Stimulated activated naive CD8-positive, alpha-beta T cell treated with anti-CD3 and anti-CD28 coated beads, Interleukin-15, Interleukin-2, amounts not matched to agents 100 U/mL and 50 U/mL, for 24 hours (primary cell): ENCODE measurements around the gene KCNK16.
"Not testable (repeated sequence)": the region's sequence is repeated elsewhere in the genome, so short reads cannot be mapped to it uniquely, and the experiment has no call there.

Experiments used
- ATAC-seq: fragments of 150-1000 bp; cut with Tn5 transposase; one replicate; pipeline ENCODE4 v1.10.0; 2021
- DNase-seq: peaks from one replicate; pipeline ENCODE4 v3.0.0; 2021

KCNK16 gene

DNA sequence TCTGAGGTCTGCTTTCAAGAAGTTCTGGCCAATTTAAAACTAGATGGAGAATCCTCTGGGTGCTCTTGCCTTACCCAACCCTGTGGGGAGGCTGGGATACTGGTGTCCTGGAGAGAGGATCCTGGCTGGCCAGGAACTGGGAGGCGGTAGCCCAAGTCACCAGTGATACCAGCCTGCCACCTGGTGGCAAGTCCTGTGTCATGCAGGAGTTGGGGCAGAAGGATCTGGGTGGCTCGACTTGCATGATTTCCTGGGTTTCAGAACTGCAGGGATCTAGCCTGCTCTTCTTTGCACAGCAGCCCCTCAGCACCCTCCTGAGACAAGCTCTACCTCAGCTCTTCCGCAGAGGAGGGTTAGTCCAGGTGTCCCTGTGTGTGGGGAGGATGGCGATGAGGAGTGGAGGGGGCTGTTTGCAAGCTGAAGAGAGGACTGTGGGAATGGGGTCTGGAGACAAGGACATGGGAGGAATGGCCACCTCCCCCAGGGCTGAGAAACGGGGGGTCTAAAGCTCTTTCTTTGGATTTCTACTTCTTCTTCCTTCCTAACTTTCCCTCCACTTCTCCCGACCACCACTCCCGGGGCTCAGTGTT is 12.5 kb downstream of the KCNK16 start:
- ATAC-seq (no peak), DNase-seq (peak; percentile 75)

DNA sequence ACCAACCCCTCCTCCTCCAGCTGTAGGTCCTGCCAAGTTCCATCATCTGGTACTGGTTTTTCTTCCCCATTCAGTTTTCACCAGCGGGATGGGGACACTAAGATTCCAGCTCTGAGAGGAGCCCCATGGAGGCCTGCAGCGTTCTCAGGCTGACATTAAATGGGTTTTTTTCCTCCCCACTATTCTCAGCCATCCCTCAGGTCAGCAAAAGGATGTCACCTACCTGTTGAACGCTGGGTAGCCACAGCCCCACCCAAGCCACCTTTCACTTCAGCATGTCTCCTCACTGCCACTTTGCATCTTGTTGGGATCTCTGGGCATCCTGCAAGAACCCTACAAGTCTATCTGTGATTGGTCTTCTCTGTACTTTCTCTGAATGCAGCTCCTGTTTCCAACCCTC is 15.0 kb downstream of the KCNK16 start:
- ATAC-seq = no peak

DNA sequence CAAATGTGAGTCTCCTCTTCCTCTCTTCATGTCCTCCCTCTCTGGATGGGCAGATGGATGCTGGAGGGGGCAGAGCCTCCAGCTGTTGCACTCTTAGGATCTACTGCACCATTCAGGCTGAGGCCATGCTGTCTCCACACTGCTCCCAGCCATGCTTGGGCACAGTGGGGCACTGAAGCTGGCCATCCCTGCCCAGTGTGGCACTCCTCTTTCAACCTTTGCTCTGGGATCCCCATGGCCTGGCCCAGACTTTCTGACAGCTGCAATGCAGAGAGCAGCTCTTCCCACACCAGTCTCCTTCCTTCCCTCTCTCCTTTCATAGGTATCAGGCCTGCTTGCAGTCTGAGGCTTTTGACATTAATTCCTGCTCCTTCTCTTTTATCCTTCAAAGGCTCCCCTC is 17.6 kb downstream of the KCNK16 start:
- ATAC-seq = no peak

More for the DNA sequence above, 15.0 kb downstream of the KCNK16 start:
- no peak for DNase-seq

DNA sequence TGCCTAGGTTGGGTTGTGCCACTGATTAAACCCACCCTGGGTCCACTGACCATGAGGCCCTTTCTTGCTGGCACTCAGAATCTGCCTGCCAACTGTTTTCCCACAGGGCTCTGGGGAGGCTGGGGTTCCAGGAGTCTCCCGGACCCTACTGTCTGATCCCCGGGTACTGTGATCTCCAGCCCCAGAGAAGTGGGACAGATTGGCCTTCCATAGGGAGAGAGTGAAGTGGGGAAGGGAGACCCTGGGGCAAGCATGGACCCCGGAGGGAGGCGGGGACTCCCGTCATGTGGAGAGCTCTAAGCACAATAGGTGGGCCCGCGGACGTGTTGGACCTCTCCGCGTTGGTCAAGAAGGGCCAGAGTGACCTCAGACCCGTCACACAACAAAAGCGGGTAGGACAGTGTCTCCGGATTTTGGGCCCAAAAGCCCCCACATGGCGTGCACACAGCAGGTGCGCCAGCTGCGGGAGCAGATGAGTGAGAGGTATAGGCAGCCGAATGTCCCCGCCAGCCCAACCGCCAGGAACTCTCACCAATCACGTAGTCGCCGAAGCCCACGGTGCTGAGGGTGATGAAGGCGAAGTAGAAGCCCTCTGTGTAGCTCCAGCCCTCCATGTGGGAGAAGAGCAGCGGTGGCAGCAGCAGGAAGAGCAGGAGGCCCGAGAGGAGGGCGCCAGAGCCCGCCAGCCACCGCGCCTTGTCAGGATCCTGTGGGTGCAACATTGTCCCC is 18.9 kb downstream of the KCNK16 start:
- peak; percentile 5 for ATAC-seq
- no peak for DNase-seq

More for the DNA sequence above, 17.6 kb downstream of the KCNK16 start:
- DNase-seq = no peak

DNA sequence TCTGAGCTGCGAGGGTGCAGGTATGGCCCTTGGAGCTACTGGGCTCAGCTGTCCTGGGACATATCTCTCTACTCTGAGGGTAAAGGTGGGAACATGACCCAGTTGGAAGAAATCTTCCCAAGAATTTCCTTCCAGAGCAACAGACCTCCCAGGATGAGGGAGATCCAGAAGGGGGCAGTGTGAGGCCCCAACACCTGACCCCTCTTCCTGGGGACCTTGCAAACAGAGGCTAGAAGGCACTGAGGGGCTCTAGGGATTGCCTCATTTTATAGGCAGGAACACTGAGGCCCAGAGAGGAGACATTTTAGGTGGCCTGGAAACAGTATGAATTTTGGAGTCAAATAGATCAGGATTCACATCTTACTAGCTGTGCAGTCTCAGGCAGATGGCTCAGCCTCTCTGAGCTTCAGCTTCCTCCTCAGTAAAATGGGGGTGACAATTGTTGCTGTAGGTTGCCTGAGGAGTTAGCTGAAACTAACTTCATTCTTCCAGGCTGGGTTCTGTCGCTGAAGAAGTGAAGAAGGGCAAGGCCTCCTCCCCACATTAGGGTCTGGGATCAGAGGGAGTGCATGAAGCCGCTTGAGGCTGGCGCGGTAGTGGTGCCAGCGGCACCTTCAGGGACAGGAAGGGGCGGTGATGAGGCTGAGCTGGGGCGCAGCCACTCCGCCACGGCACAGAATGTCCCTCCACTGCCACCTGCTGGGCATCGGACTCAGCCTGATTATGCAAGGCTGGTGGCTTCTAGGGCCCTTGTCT is 19.7 kb downstream of the KCNK16 start:
- peak; percentile 94 for ATAC-seq

DNA sequence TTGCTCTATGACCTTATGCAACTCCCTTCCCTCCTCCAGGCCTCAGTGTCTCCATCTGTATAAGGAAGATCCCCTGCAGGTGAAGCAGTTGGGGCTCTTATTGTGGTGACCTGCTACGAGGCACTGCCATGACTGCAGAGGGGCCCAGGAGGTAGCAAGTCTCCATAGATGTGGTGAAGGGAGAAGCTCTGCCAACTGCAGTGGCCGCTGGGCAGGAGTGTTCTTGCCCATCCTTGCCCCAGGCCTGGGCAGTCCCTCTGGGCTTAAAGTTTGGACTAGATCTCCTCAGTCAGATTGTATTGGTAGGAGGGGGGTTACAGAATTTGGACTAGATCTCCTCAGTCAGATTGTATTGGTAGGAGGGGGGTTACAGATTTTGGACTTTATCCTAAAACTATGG is 20.5 kb downstream of the KCNK16 start:
- ATAC-seq (no peak), DNase-seq (no peak)

More for the DNA sequence above, 19.7 kb downstream of the KCNK16 start:
- peak; percentile 94 for DNase-seq

DNA sequence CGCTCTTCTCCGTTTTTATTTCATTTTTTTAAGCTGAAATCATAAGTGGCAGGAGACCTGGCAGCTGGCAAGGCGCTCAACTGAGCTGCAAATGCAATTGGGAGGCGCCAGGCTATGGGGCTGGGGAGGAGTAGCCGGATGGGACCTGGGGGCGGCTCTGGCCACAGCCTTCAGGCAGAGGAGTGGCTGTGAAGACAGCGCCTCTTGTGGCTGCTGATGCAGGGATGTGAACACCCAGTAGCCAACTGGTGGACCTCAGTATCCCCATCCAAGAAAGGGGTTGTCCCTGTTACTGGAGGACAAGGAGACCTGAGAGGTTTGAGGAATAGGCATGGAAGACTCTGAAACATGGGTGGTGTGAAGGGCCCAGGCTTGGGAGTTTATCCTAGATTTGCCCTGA is 20.9 kb downstream of the KCNK16 start:
- no peak for DNase-seq
- ATAC-seq = no peak

DNA sequence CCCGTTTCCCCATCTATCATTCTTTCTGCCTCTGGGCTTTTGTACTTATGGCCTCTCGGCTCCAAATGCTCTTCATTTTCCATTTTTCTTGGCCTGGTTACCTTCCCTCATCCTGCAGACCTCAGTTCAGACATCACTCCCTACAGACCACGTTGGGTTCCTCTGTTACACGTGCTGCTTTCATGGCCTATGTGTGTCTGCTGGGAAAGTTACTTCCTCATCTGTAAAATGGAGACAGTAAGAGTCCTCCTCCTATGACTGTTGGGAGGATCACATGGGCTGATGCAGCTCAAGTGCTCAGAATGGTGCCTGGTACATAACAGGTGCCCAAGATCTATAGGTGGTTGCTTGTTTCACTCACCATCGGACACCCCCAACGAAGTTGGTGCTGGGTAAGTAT is 21.8 kb downstream of the KCNK16 start:
- DNase-seq (no peak), ATAC-seq (no peak)

DNA sequence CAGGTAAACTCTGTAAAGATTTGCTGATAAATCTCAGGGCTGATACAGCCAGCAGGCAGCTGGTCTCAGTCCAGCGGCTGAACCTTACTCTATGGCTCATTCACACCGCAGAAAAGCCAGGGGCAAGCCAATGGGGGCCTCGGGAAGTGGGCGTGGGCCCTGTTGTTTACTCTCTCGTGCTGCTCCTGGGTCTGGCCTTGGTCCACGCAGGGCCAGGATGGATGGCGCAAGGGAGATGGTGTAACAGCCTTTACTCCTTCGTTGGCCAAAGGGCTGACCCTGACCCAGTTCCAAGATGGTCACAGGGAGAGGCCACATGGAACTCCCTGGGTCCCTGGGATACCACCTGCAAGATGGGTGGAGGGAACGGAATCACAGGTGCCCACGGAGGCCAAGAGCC is 24.4 kb downstream of the KCNK16 start:
- DNase-seq = no peak

DNA sequence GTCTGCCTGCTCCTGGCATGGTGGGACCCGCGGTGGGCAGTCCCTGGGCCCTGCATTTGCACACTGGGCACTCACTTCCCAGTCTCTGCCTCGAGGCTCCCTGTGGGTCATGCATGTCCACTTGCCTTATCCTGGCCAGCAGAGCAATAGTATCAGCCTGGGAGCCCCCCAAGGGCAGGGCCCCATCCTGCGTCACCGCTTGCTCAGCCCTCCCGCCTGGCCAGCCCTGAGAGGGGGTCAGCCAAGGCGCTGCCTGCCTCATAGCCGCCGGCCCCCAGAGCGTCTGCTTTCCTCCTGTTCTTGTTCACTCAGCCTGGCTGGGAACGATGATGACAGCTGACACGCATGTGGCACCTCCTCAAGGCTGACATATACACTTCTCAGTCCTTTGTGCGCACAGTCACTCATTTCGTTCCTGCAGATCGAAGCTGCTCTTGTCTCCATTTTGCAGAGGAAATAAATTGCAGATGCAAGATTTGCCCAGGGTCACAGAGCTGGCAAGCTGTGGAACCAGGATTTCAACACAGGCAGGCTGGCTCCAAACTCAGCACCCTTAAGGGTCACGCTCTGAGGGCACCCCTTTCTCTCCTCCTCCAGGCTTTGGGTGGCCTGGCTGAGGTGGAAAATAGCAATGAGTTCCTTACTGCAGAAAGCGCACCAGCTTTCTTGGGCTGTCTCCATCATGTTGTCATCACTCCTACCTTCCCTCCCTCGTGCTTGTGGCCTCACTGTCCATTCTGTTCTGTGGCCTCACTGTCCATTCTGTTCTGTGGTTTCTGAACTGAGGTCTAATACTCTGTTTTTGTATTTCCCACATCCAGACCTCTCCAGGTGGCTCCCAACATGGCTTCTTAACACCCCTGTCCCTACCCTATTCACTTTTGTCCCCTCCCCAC is 25.5 kb downstream of the KCNK16 start:
- ATAC-seq (no peak), DNase-seq (no peak)

More for the DNA sequence above, 24.4 kb downstream of the KCNK16 start:
- no peak for ATAC-seq

DNA sequence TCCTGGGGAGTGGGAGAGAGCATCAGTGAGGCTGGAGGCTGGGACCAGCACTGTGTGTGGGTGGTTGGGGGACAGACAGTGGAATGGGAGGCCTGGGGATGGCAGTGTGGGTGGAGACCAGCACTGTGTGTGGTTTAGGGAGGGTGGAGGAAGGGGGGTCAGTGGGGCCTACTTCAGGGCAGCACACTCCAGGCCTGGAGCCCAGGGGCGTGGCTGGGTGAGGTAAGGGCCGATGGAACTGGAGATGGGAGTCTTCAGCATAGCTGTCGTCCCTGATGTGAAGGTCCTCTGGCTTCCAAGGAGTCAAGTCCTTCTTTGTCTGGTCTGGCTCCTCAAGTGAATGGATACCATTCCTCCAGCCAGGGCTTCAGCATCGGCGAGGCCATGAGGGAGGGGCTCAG is 26.9 kb downstream of the KCNK16 start:
- no peak for DNase-seq
- ATAC-seq = no peak

DNA sequence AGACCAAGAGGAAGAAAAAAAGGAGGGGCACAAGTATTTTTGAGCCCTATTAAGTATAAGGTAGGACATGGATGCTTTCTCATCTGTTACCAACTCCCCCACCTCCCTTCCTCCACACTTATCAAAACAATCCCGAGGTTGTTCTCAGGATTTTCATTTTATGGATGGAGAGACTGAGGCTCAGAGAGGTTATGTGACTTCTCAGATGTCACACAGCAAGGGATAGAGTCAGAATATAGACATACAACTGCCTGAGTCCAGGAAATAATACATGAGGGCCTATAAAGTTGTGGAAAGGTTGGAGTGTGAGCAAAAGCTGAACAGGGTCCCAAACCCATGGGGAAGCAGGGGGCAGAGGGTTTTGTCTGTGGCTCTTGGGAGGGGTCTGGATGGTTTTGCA is 27.6 kb downstream of the KCNK16 start:
- ATAC-seq (no peak), DNase-seq (no peak)

DNA sequence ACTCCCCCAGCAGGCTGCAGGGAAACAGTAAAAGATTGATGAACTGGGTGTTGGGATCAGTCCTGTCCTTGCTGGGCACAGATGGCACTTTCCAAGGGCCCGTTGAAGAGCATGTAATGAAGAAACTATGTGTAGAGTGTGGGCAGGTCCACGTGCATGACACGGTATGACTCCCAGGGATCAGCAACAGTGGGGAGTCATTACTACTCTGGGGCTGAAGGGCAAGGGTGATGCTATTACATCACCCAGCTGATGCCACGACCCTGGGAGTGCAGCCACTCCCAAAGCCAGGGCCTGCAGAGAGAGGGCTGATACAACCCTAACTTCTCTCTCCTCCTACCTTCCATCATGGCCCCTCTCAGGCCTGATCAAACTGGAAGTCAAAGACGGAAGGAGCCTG is 28.4 kb downstream of the KCNK16 start:
- ATAC-seq = no peak

DNA sequence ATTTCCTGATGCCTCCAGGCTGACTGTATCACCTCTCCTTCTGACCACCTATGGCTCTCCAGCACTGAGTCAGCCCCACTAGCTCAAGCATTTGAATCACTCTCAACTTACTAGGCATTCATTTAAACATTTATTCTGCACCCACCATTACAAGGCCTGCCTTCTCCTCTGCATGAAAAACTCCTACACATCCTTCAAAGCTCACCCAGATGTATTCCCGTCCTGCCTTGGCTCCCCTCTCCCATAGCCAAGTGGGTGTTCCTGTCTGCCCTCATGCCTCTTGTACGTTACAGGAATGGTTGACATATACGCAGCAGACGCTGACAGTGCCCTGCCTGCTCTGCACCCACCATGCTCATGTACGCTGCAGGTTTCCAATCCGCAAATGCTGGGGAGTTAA is 29.9 kb downstream of the KCNK16 start:
- DNase-seq (no peak), ATAC-seq (no peak)

More for the DNA sequence above, 28.4 kb downstream of the KCNK16 start:
- DNase-seq = no peak

DNA sequence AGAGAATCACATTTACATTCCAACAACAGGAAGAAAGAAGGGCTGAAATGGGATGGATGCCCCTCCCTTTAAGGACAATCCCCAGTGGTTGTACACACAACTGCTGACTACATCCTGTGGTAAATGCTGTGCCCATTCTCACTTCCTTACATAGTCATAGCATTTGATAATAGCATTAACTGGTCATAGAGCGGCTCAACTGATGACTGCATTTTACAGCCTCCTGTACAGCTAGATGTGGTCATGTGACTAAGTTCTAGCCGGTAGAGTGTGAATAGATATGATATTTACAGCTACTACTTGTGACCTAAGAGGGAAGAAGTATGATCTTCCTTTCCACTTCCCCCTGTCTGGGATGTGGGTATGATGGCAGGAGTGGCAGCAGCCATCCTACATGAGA is 33.0 kb downstream of the KCNK16 start:
- DNase-seq (no peak), ATAC-seq (peak; percentile 42)

DNA sequence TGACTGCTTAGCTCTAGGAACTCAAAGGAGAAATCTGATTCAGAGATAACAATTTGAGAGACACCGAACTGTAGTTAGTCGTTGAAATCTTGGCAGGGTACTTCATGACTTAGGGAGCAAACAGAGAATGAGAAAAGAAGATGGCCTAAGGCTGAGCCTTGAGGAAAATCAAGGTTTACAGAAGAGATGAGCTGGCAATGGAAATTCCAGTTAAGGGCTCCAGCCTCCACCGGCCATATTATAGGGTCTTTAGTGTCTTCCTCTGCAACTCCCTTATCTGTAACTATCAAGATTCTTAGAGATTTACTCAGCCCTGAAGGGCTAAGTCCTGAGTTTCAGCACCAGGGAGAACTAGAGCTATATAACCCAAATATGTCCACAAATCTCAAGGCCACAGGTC is 34.9 kb downstream of the KCNK16 start:
- no peak for ATAC-seq
- no peak for DNase-seq

DNA sequence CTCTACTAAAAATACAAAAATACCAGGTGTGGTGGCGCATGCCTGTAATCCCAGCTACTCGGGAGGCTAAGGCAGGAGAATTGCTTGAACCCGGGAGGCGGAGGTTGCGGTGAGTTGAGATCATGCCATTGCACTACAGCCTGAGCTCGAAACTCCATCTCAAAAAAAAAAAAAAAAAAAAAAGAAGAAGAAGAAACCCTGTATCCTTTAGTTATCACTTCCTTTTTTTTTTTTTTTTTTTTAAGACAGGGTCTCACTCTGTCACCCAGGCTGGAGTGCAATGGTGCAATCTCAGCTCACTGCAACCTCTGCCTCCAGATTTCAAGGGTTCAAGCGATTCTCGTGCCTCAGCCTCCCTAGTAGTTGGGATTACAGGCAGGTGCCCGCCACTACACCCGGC is 35.9 kb downstream of the KCNK16 start:
- DNase-seq, ATAC-seq: not testable (repeated sequence)

DNA sequence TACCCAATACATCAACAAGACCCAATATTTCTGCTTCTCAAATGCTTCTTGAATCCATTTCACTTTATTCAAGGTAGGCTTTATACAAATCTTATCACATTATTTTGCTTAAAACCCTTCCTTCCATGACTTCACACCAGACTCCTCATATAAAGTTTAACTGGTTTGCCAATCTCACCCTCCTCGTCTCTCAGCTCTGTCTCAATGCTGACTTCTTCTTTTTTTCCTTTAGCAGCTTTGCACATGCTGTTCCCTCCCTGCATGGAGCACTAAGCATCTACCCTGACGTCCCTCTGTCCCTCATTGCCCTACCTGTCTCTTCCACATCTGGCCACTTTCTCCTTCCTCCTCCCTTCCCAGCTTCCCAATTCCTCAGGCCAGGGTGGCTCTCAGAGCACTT is 39.7 kb downstream of the KCNK16 start:
- DNase-seq (no peak), ATAC-seq (no peak)

DNA sequence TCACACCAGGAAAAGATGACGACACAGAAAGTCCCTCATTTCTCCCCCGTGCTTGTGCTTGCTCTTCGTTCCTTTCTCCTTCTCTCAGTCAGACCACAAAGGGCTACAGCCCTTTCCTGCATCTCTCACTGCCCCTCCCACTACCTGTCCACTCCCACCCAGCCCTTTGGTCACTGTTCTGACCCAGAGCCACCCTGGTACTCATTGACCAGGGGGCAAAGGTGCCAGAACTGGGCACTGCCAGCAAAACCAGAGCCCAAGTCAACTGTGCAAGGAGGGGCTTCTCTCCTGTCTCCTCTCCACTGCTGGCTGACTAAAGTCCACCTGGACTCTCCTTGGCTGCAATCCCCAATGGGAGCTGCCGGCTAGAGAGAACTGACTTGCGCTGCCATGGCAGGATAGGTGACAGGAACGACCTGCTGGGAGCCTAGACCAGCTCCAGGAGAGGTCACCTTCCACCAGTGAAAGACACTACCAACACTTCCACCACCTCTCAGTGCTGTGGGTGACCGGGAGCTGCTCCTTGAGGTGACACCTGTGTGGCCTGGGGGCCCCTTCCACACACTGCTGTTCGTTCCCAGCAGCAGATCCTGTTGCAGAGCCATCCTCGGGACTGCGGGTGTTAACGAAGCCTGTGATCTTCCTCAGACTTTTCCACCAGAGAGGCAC is 41.1 kb downstream of the KCNK16 start:
- DNase-seq = no peak

DNA sequence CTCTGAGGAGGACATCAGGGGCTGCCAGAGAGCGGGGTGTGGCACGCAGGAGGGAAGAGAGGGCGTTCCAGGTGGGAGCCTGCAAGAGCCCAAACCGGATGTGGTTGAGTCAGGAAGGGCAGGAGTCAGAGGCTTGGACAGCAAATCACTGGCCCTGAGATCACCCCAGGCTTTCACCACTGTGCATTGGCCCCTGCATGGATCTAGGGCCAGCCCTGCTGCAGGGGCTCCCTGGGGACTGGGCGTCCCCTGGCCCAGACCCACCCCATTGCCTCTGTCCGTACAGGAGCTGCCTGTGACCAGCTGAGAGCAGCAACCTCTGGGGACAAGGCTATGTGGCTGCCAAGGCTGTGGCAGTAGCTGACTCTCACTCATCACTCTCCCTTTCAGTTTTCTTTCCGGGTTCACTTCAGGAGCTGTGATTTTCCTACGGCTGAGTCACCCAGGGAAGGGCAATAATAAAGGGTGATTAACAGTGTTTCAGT is 42.2 kb downstream of the KCNK16 start:
- ATAC-seq (peak; percentile 11), DNase-seq (no peak)

More for the DNA sequence above, 41.1 kb downstream of the KCNK16 start:
- ATAC-seq = no peak

DNA sequence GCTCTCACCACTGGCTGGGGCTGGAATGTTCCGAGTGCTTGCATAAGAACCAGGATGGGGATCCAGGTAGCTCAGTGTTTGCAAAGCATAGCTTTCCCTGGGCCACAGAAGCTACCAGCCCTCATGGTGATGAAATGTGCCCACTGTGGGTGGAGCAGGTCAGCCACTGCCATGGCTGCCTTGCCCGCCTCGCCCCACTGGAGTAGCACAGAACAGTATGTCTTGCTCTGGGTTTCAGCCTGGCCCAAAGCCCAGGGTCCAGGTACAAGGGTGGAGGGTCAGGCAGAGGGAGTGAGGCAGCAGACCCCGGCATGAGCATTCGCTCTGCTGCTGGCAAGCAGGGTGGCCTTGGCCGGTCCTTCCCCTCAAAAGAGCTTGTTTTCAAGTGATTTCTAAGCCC is 43.0 kb downstream of the KCNK16 start:
- ATAC-seq (no peak), DNase-seq (no peak)
